H1 (cell line): ENCODE measurements around the gene SMARCB1. TPM values are rescaled to one million over a fixed set of nuclear protein-coding genes. Genes with fewer than 3 reads are reported as not detected.

ENCODE experiments used
- CTCF ChIA-PET: fragments of 300-600 bp; sonication (Branson Sonifier 250); formaldehyde crosslinking; loops from one replicate; lab custom pipeline; 2021; ENCODE audit not compliant: partially characterized antibody; lab: Charles Lee
- POLR2A ChIA-PET: fragments of 300-600 bp; sonication (Branson Sonifier 250); formaldehyde crosslinking; loops from one replicate; lab custom pipeline; 2021; ENCODE audit warnings: inconsistent platforms; ENCODE audit not compliant: partially characterized antibody; lab: Charles Lee
- DNase-seq, 2 experiments: peaks; one replicate each; pipeline versions ENCODE4 v3.0.0 to v3.0.0-alpha.2; 2010 to 2022; ENCODE audit warnings: low spot score in 2 of 2, low read depth in 1 of 2, mixed read lengths in 1 of 2
- FAIRE-seq: peaks from 2 replicates; lab custom pipeline; 2011; peaks lifted over from hg19 to GRCh38; lab: Jason Lieb, UNC
- H2AFZ ChIP-seq: 2 replicates; pipeline ENCODE4 v1.8.1; 2012; ENCODE audit warnings: low read length, inconsistent platforms
- H2AK5ac ChIP-seq: 2 replicates; pipeline ENCODE4 v1.6.1; 2013; ENCODE audit warnings: low read depth, low read length
- H2BK120ac ChIP-seq: replicated peaks from 2 replicates; pipeline ENCODE3; 2013; ENCODE audit warnings: low read depth, low read length, inconsistent platforms
- H2BK12ac ChIP-seq: 2 replicates; pipeline ENCODE4 v1.6.1; 2013; ENCODE audit warnings: low read depth, low read length
- H2BK15ac ChIP-seq: 2 replicates; pipeline ENCODE4 v1.6.1; 2013; ENCODE audit warnings: low read length
- H2BK20ac ChIP-seq: 2 replicates; pipeline ENCODE4 v1.6.1; 2013; ENCODE audit warnings: low read length
- H2BK5ac ChIP-seq: 2 replicates; pipeline ENCODE4 v1.6.1; 2013; ENCODE audit warnings: low read depth, low read length
- H3K14ac ChIP-seq: 2 replicates; pipeline ENCODE4 v1.6.1; 2013; ENCODE audit warnings: inconsistent platforms; ENCODE audit not compliant: insufficient read length
- H3K18ac ChIP-seq: 2 replicates; pipeline ENCODE4 v1.6.1; 2013; ENCODE audit warnings: low read length; ENCODE audit errors: extremely low read depth
- H3K23ac ChIP-seq: 2 replicates; pipeline ENCODE4 v1.6.1; 2013; ENCODE audit warnings: inconsistent platforms; ENCODE audit not compliant: insufficient read length
- H3K23me2 ChIP-seq: 2 replicates; pipeline ENCODE4 v1.6.1; 2013; ENCODE audit warnings: low read depth, low read length
- H3K27ac ChIP-seq: 2 replicates; pipeline ENCODE4 v1.6.1; 2011; ENCODE audit warnings: low read depth, low read length, inconsistent platforms
- H3K27me3 ChIP-seq, 4 experiments: replicated peaks in 1 of 4; 1 replicate in 1 of 4; 2 replicates in 3 of 4; pipeline versions ENCODE4 v1.6.1 to v1.8.1; 2011 to 2013; ENCODE audit warnings: low read length in 3 of 4, mild to moderate bottlenecking in 3 of 4, inconsistent platforms in 2 of 4, mixed read lengths in 2 of 4, moderate library complexity in 1 of 4; ENCODE audit not compliant: control insufficient read depth in 3 of 4, insufficient read depth in 3 of 4; ENCODE audit errors: extremely low read depth in 1 of 4
- H3K36me3 ChIP-seq, 4 experiments: 2 replicates each; pipeline versions ENCODE4 v1.6.1 to v1.8.1; 2011 to 2013; ENCODE audit warnings: mild to moderate bottlenecking in 4 of 4, low read length in 3 of 4, moderate library complexity in 2 of 4, control low read depth in 1 of 4, inconsistent platforms in 1 of 4; ENCODE audit not compliant: insufficient read depth in 4 of 4, control insufficient read depth in 2 of 4
- H3K4ac ChIP-seq: replicated peaks from 2 replicates; pipeline ENCODE3; 2013; ENCODE audit warnings: low read length, low read depth, mixed read lengths, inconsistent platforms; ENCODE audit not compliant: insufficient read length
- H3K4me1 ChIP-seq, 4 experiments: replicated peaks in 1 of 4; 1 replicate in 1 of 4; 2 replicates in 3 of 4; pipeline versions ENCODE4 v1.6.1 to v1.8.1; 2011 to 2013; ENCODE audit warnings: low read length in 3 of 4, inconsistent platforms in 2 of 4, mixed read lengths in 1 of 4; ENCODE audit not compliant: insufficient read depth in 4 of 4, control insufficient read depth in 3 of 4
- H3K4me2 ChIP-seq, 2 experiments: 2 replicates each; pipeline versions ENCODE4 v1.6.1 to v1.8.1; 2011 to 2013; ENCODE audit warnings: low read depth in 2 of 2, low read length in 2 of 2, control low read depth in 1 of 2, inconsistent platforms in 1 of 2, mild to moderate bottlenecking in 1 of 2; ENCODE audit not compliant: insufficient read depth in 1 of 2
- H3K4me3 ChIP-seq, 4 experiments: fragments of 200-600, 300-600 bp in 1 of 4; sonication (generic), shearing (Covaris generic), sonication (Bioruptor Twin) in 1 of 4; 2 replicates each; pipeline versions ENCODE4 v1.5.1 to v1.8.1; 2011 to 2016; ENCODE audit warnings: low read length in 4 of 4, low read depth in 3 of 4, control low read depth in 2 of 4, inconsistent platforms in 2 of 4, mild to moderate bottlenecking in 2 of 4, mixed read lengths in 1 of 4, moderate library complexity in 1 of 4; ENCODE audit not compliant: insufficient read depth in 2 of 4; ENCODE audit errors: extremely low read depth in 1 of 4
- H3K56ac ChIP-seq: replicated peaks from 2 replicates; pipeline ENCODE3; 2013; ENCODE audit warnings: low read depth, mild to moderate bottlenecking, mixed read lengths, low read length, inconsistent platforms; ENCODE audit not compliant: insufficient read length
- H3K79me1 ChIP-seq: 2 replicates; pipeline ENCODE4 v1.6.1; 2013; ENCODE audit warnings: low read depth, low read length, control low read depth
- H3K79me2 ChIP-seq, 2 experiments: 2 replicates each; pipeline versions ENCODE4 v1.6.1 to v1.8.1; 2012 to 2013; ENCODE audit warnings: low read length in 2 of 2, mild to moderate bottlenecking in 2 of 2, inconsistent platforms in 1 of 2; ENCODE audit not compliant: insufficient read depth in 2 of 2, control insufficient read depth in 1 of 2
- H3K9ac ChIP-seq, 4 experiments: replicated peaks in 1 of 4; 1 replicate in 1 of 4; 2 replicates in 3 of 4; pipeline versions ENCODE4 v1.6.1 to v1.8.1; 2011 to 2013; ENCODE audit warnings: low read depth in 3 of 4, low read length in 3 of 4, control low read depth in 2 of 4, mild to moderate bottlenecking in 2 of 4, moderate library complexity in 2 of 4, inconsistent platforms in 1 of 4; ENCODE audit errors: extremely low read depth in 1 of 4
- H3K9me3 ChIP-seq, 2 experiments: 2 replicates each; pipeline versions ENCODE4 v1.6.1 to v1.8.1; 2012 to 2013; ENCODE audit warnings: mild to moderate bottlenecking in 2 of 2, moderate library complexity in 2 of 2, control low read depth in 1 of 2, inconsistent platforms in 1 of 2, low read depth in 1 of 2, low read length in 1 of 2, mixed read lengths in 1 of 2; ENCODE audit not compliant: insufficient read depth in 2 of 2
- H4K20me1 ChIP-seq, 2 experiments: replicated peaks in 1 of 2; 2 replicates each; pipeline versions ENCODE3 to v1.8.1; 2011 to 2013; ENCODE audit warnings: inconsistent platforms in 2 of 2, low read length in 2 of 2, mild to moderate bottlenecking in 1 of 2; ENCODE audit not compliant: insufficient read depth in 2 of 2, control insufficient read depth in 1 of 2
- H4K5ac ChIP-seq: 2 replicates; pipeline ENCODE4 v1.6.1; 2013; ENCODE audit warnings: low read length, low read depth, mixed read lengths, inconsistent platforms; ENCODE audit not compliant: insufficient read length
- H4K8ac ChIP-seq: 2 replicates; pipeline ENCODE4 v1.8.0; 2013; ENCODE audit warnings: mild to moderate bottlenecking, moderate library complexity, low read length, inconsistent platforms; ENCODE audit not compliant: insufficient read depth; ENCODE audit errors: extremely low read depth
- H4K91ac ChIP-seq: replicated peaks from 2 replicates; pipeline ENCODE3; 2013; ENCODE audit warnings: low read length, mixed read lengths, inconsistent platforms; ENCODE audit not compliant: insufficient read length
- BRCA1 ChIP-seq: IDR thresholded peaks from 2 replicates; pipeline ENCODE4 v1.6.1; 2012; ENCODE audit warnings: low read depth, low read length, improper control_type of control experiment
- CEBPB ChIP-seq: IDR thresholded peaks from 2 replicates; pipeline ENCODE4 v1.6.1; 2012; ENCODE audit warnings: low read depth, low read length
- CHD1 ChIP-seq: IDR thresholded peaks from 2 replicates; pipeline ENCODE4 v1.6.1; 2012; ENCODE audit warnings: low read depth, low read length, improper control_type of control experiment
- EGR1 ChIP-seq: IDR thresholded peaks from 2 replicates; pipeline ENCODE4 v1.6.1; 2011; ENCODE audit warnings: low read depth, low read length, borderline replicate concordance
- RBBP5 ChIP-seq: IDR thresholded peaks from 2 replicates; pipeline ENCODE4 v1.7.1; 2012; ENCODE audit warnings: low read depth, mild to moderate bottlenecking, inconsistent platforms, low read length, moderate library complexity, borderline replicate concordance
- SIN3A ChIP-seq, 2 experiments: IDR thresholded peaks in 1 of 2; conservative IDR thresholded peaks in 1 of 2; 2 replicates each; pipeline ENCODE4 v1.6.1; 2011 to 2012; ENCODE audit warnings: low read length in 2 of 2, improper control_type of control experiment in 1 of 2, low read depth in 1 of 2, mild to moderate bottlenecking in 1 of 2
- WGBS, 2 experiments: shearing (Covaris generic) in 1 of 2; methylation state at CpG; one replicate each; pipeline versions ENCODE4 v1.1.6 to v1.1.7; 2013 to 2015; ENCODE audit warnings: low lambda C conversion rate in 2 of 2, mixed read lengths in 2 of 2, inconsistent platforms in 1 of 2, low coverage in 1 of 2, missing lambda C conversion rate in 1 of 2; ENCODE audit not compliant: insufficient replicate concordance in 2 of 2, insufficient coverage in 1 of 2, insufficient read length in 1 of 2; ENCODE audit errors: extremely low coverage in 1 of 2, missing lambda C conversion rate in 1 of 2; 5-methylcytosine and 5-hydroxymethylcytosine counted together
- polyA plus RNA-seq, 7 experiments: library from polyadenylated mRNA; depleted of rRNA in 3 of 7; stranded (reverse) in 5 of 7; unstranded in 2 of 7; fragments of >200 nt in 5 of 7; fragments of 200-250 nt in 2 of 7; gene quantifications; 1 replicate in 5 of 7; 2 replicates in 1 of 7; 4 replicates in 1 of 7; pipeline versions ENCODE4 v1.2.1 to v1.2.3, GENCODE V29; 2011 to 2013; ENCODE audit warnings: missing spikeins in 2 of 7, mixed read lengths in 2 of 7
- total RNA-seq: library from RNA; stranded (reverse); fragmentation: NEBNext Ultra II Directional; extraction: Animal tissue kit (Norgen Biotek cat#: 25700); gene quantifications from 2 replicates; pipeline ENCODE4 v1.2.1, GENCODE V29; 2021

SMARCB1 gene
- total and polyA plus RNA-seq, 2 of the 8 experiments (the other 6 are each of a cell fraction or from before 2014, with no cell fraction given), result 116 to 145 TPM

DNA sequence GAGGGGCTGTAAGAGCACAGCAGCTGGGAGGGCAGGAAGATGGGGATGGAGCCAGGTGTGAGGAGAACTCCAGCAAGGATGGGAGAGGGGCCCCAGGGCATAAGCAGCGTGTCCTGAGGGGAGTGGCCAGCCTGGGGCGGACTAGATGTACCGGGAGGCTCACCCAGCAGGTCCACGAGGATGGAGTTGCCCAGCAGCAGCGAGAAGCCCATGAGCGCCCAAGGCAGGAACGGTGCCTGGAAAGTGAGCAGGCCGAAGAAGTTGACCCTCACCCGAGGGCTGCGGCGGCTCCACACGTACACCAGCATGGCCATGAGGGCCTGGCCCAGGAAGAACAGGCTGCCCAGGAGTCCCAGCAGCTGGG is 50.7 kb downstream of the SMARCB1 start:
- Histone ChIP-seq H3K4me3 (peak overlapping the region in 3 of 4 experiments; percentile 54 to 76 (median 59); a peak in 3 of 8 replicates), H4K5ac (no peak overlapping the region), H3K4me1 (peaks cover 0 to 13% (median 10%) of the 10 kb centered on the region in 4 experiments; a peak in 5 of 7 replicates), H2BK15ac (no peak overlapping the region), H4K8ac (peak overlapping the region; percentile 82; the same call in 1 of the 2 replicates), H3K14ac (no peak overlapping the region), H3K27me3 (peaks cover 0 to 2% (median under 1%) of the 10 kb centered on the region in 4 experiments; a peak in 2 of 7 replicates), H4K20me1 (peaks cover 4 to 19% of the 10 kb centered on the region in 2 experiments), H3K56ac (no peak overlapping the region), H3K23ac (no peak overlapping the region), H3K9ac (no peak overlapping the region; a peak in 2 of 7 replicates), H2BK20ac (no peak overlapping the region), H2BK120ac (no peak overlapping the region), H3K36me3 (peaks cover 0 to 15% (median 9%) of the 10 kb centered on the region in 4 experiments; a peak in 4 of 8 replicates), H2AK5ac (no peak overlapping the region), H3K23me2 (peaks cover 12% of the 10 kb centered on the region; the same call in 1 of the 2 replicates), H3K4ac (no peak overlapping the region), H3K4me2 (peak overlapping the region; percentile 54 to 78; a peak in 3 of 4 replicates), H2AFZ (no peak overlapping the region), H3K18ac (no peak overlapping the region), H3K79me1 (0 out of 2 replicates have a peak, but pooled peaks cover 2% of the 10 kb centered on the region), H2BK12ac (no peak overlapping the region), H2BK5ac (no peak overlapping the region), H3K27ac (no peak overlapping the region), H4K91ac (no peak overlapping the region), H3K79me2 (no peaks in the 10 kb centered on the region), H3K9me3 (no peaks in the 10 kb centered on the region)
- 92% methylated on average over 10 of the region's 12 CpGs; no CpG with 5 or more reads in 1 of the 2 experiments for WGBS, 2 experiments
- no peak for DNase-seq
- TF ChIP-seq CEBPB, result no peak
- TF ChIP-seq CHD1, result no peak
- TF ChIP-seq EGR1, result no peak
- no peak for TF ChIP-seq BRCA1
- TF ChIP-seq RBBP5, result no peak
- no peak for TF ChIP-seq SIN3A (conservative IDR thresholded peaks at IDR 0.05 in 1 of 2, IDR thresholded peaks at IDR 0.05 in 1 of 2; ENCODE audit: low read depth in 1 of 2, low read length in 2 of 2)
- ChIA-PET POLR2A (interaction anchor here (1.3 to 2.0 kb wide), 4 partner anchors 9 to 48 kb away, joined by 3 to 7 read pairs (median 4); no protein-coding TSS in a partner anchor), CTCF (interaction anchor here (0.5 to 3.2 kb wide), 3 partner anchors 8 to 29 kb away, joined by 3 to 12 read pairs (median 3); no protein-coding TSS in a partner anchor)
- no peak for FAIRE-seq
